K562 (cell line): ENCODE measurements around the gene ZDHHC14. TPM values are rescaled to one million over a fixed set of nuclear protein-coding genes. Genes with fewer than 3 reads are reported as not detected.

Experiments used
- ATAC-seq: fragments of 200-7000 bp; cut with Tn5 transposase; 3 replicates; pipeline ENCODE4 v1.9.1; 2020; ENCODE audit warnings: moderate library complexity
- BruUV-seq: library from RNA; stranded (reverse); fragments of 400-500 nt; replicated peaks from 2 replicates; lab custom pipeline; 2021; lab: Mats Ljungman, UMichigan
- CTCF ChIA-PET: fragments of 300-600 bp; formaldehyde crosslinking; extraction: SDS; loops from one replicate; lab custom pipeline; 2021; ENCODE audit warnings: low intra/inter-chr PET ratio; lab: Yijun Ruan, JAX
- POLR2A ChIA-PET: fragments of 300-600, 350-650 bp; sonication (Branson Sonifier 250); formaldehyde crosslinking; extraction: SDS; loops from one replicate; lab custom pipeline; 2021; ENCODE audit warnings: antibody characterized with exemption, inconsistent platforms; lab: Yijun Ruan, JAX
- DNase-seq, 4 experiments: peaks; one replicate each; pipeline versions ENCODE4 v3.0.0 to v3.0.0-alpha.2; 2011 to 2018; ENCODE audit warnings: low spot score in 3 of 4, mixed read lengths in 3 of 4; ENCODE audit errors: extremely low read depth in 1 of 4
- FAIRE-seq: peaks from 2 replicates; lab custom pipeline; 2011; peaks lifted over from hg19 to GRCh38; lab: Jason Lieb, UNC
- H2AFZ ChIP-seq: 2 replicates; pipeline ENCODE4 v1.6.0; 2011; ENCODE audit warnings: low read depth, low read length, control low read depth, inconsistent platforms
- H3K27ac ChIP-seq: fragments of 200-600 bp; 3 replicates; pipeline ENCODE4 v1.8.0; 2011; ENCODE audit warnings: low read depth, mild to moderate bottlenecking, control low read depth, inconsistent platforms, low read length, moderate library complexity, mixed read lengths; ENCODE audit errors: extremely low read depth
- H3K27me3 ChIP-seq, 2 experiments: fragments of 300-600 bp in 1 of 2; 2 replicates in 1 of 2; 3 replicates in 1 of 2; pipeline versions ENCODE4 v1.6.0 to v1.8.0; 2011; ENCODE audit warnings: inconsistent platforms in 2 of 2, low read length in 2 of 2, mild to moderate bottlenecking in 1 of 2, mixed read lengths in 1 of 2, moderate library complexity in 1 of 2; ENCODE audit not compliant: control insufficient read depth in 2 of 2, insufficient read depth in 2 of 2
- H3K36me3 ChIP-seq: fragments of 300-600 bp; 3 replicates; pipeline ENCODE4 v1.8.0; 2011; ENCODE audit warnings: mild to moderate bottlenecking, low read length, inconsistent platforms; ENCODE audit not compliant: control insufficient read depth, insufficient read depth
- H3K4me1 ChIP-seq, 2 experiments: fragments of 200-600 bp in 1 of 2; replicated peaks in 1 of 2; 2 replicates in 1 of 2; 3 replicates in 1 of 2; pipeline versions ENCODE4 v1.5.1 to v1.8.0; 2011; ENCODE audit warnings: inconsistent platforms in 2 of 2, low read length in 2 of 2, mild to moderate bottlenecking in 1 of 2, mixed read lengths in 1 of 2, moderate library complexity in 1 of 2; ENCODE audit not compliant: control insufficient read depth in 2 of 2, insufficient read depth in 2 of 2
- H3K4me2 ChIP-seq: 2 replicates; pipeline ENCODE4 v1.6.1; 2011; ENCODE audit warnings: low read length, control low read depth, inconsistent platforms, mixed read lengths; ENCODE audit not compliant: insufficient read depth
- H3K4me3 ChIP-seq: fragments of 200-600 bp; sonication (generic), shearing (Covaris generic); 2 replicates; pipeline ENCODE4 v1.5.1; 2016; ENCODE audit warnings: control low read depth, inconsistent platforms
- H3K79me2 ChIP-seq: fragments of 200-600 bp; 3 replicates; pipeline ENCODE4 v1.8.0; 2011; ENCODE audit warnings: low read length, inconsistent platforms; ENCODE audit not compliant: control insufficient read depth, insufficient read depth
- H3K9ac ChIP-seq, 2 experiments: 2 replicates each; pipeline versions ENCODE4 v1.6.0 to v1.6.1; 2011; ENCODE audit warnings: low read depth in 2 of 2, low read length in 2 of 2, control low read depth in 1 of 2, inconsistent platforms in 1 of 2, mild to moderate bottlenecking in 1 of 2, mixed read lengths in 1 of 2; ENCODE audit not compliant: insufficient read depth in 1 of 2
- H3K9me1 ChIP-seq: one replicate; pipeline ENCODE4 v1.6.0; 2011; ENCODE audit warnings: inconsistent platforms, mild to moderate bottlenecking, low read length, moderate library complexity; ENCODE audit not compliant: control insufficient read depth, insufficient read depth
- H3K9me3 ChIP-seq: replicated peaks from 2 replicates; pipeline ENCODE4 v1.5.1; 2011; ENCODE audit warnings: low read depth, low read length, inconsistent platforms; ENCODE audit not compliant: control insufficient read depth, insufficient read depth
- H4K20me1 ChIP-seq: replicated peaks from 2 replicates; pipeline ENCODE4 v1.6.1; 2011; ENCODE audit warnings: low read length, inconsistent platforms, mixed read lengths; ENCODE audit not compliant: control insufficient read depth, insufficient read depth
- CEBPZ ChIP-seq: fragments of 150-350 bp; IDR thresholded peaks from 2 replicates; pipeline ENCODE4 v1.6.1; 2014; ENCODE audit warnings: low read depth, mild to moderate bottlenecking, low read length, borderline replicate concordance
- GABPB1 ChIP-seq: sonication (generic); formaldehyde crosslinking; IDR thresholded peaks from 2 replicates; pipeline ENCODE4 v1.8.0; 2022; ENCODE audit warnings: mild to moderate bottlenecking, missing genetic modification reagents
- WGBS: fragments of 100-300 bp; shearing (Covaris generic); methylation state at CpG from one replicate; pipeline ENCODE4 v1.1.6; 2016; ENCODE audit warnings: low coverage, mixed read lengths; ENCODE audit not compliant: insufficient coverage; ENCODE audit errors: missing lambda C conversion rate; 5-methylcytosine and 5-hydroxymethylcytosine counted together
- in situ Hi-C: fragments of 300-500 bp; cut with MboI; formaldehyde crosslinking; loops from 4 replicates; pipeline ENCODE4 v1.15.0; 2018; ENCODE audit warnings: inconsistent platforms, mixed read lengths
- intact Hi-C: fragments of 100-400 bp; cut with micrococcal nuclease; formaldehyde crosslinking; loops from 2 replicates; pipeline ENCODE4 v1.14.2; 2022
- polyA plus RNA-seq, 8 experiments: library from polyadenylated mRNA; depleted of rRNA in 4 of 8; stranded (reverse) in 5 of 8; unstranded in 3 of 8; fragments of >200 nt; fragmentation: Nextera tagmentation in 2 of 8; fragmentation: Illumina TruSeq in 1 of 8; extraction: Ambion mirVana in 2 of 8; extraction: Trizol in 1 of 8; gene quantifications; 2 replicates each; pipeline versions ENCODE4 v1.2.1 to v1.2.3, GENCODE V29; 2011 to 2014; ENCODE audit warnings: inconsistent platforms in 1 of 8, missing spikeins in 1 of 8
- total RNA-seq, 7 experiments: library from RNA; depleted of rRNA in 6 of 7; stranded (reverse); fragments of >200 nt in 6 of 7; fragmentation: Illumina TruSeq in 2 of 7; extraction: Trizol in 2 of 7; gene quantifications; 2 replicates each; pipeline versions ENCODE4 v1.2.1 to v1.2.3, GENCODE V29; 2011 to 2021; ENCODE audit warnings: low replicate concordance in 1 of 7

ZDHHC14 gene
- total and polyA plus RNA-seq, 9 of the 15 experiments (the other 6 are each of a cell fraction or from before 2014, with no cell fraction given), result 0.92 to 23.1 (median 13.8) TPM

GRCh38 chr6:157668009-157668401, 287.0 kb downstream of the ZDHHC14 start:
- H3K36me3 ChIP-seq, result 0 out of 3 replicates have a peak, but pooled peaks cover 8% of the 10 kb centered on the region
- H3K4me2 ChIP-seq, result no peak overlapping the region
- H3K4me1 ChIP-seq, result peaks cover 2 to 4% of the 10 kb centered on the region in 2 experiments; a peak in 1 of 5 replicates
- intact Hi-C loops, result loop anchor here (5.0 kb wide), 3 partner anchors 151 to 284 kb away; no protein-coding TSS in a partner anchor
- H3K9ac ChIP-seq, result no peak overlapping the region
- ATAC-seq (no peak), FAIRE-seq (no peak)
- ChIA-PET POLR2A (interaction anchor here (0.6 to 1.2 kb wide), 3 partner anchors 22 to 340 kb away, joined by 3 read pairs; no protein-coding TSS in a partner anchor), CTCF (interaction anchor here (0.6 to 4.8 kb wide), 7 partner anchors 20 to 633 kb away, joined by 3 to 56 read pairs (median 3); no protein-coding TSS in a partner anchor)
- no peaks in the 10 kb centered on the region for H4K20me1 ChIP-seq
- no peaks in the 10 kb centered on the region for H3K79me2 ChIP-seq
- H3K27me3 ChIP-seq, result no peaks in the 10 kb centered on the region
- H3K9me1 ChIP-seq, result no peaks in the 10 kb centered on the region
- TF ChIP-seq GABPB1, result 0 out of 2 replicates have a peak, but pooled peaks have one; percentile 5
- no peak for TF ChIP-seq CEBPZ
- TF ChIP-seq, all 486 proteins: peak for 1
- DNase-seq, result no peak
- Histone ChIP-seq H3K4me3 (no peak overlapping the region), H2AFZ (no peak overlapping the region), H3K27ac (no peak overlapping the region), H3K9me3 (no peaks in the 10 kb centered on the region)
- BruUV-seq, result no TSS peak
- WGBS, result 62% methylated on average over 3 of the region's 3 CpGs
- in situ Hi-C loops, result no loop called here
